Thyroid gland (tissue), 4 donors: Measurements from ENCODE around the gene HSD17B12.

ENCODE experiments used
- CTCF ChIP-seq, 6 experiments: fragments of 200-600 bp in 3 of 6; fragments of 450-650 bp in 3 of 6; sonication (generic) in 3 of 6; IDR thresholded peaks; one replicate each; pipeline ENCODE4 v1.5.1; 2016 to 2019; ENCODE audit warnings: antibody characterized with exemption in 6 of 6, mild to moderate bottlenecking in 2 of 6, inconsistent platforms in 1 of 6, moderate library complexity in 1 of 6
- POLR2A ChIP-seq, 2 donors: fragments of 450-650 bp; IDR thresholded peaks; one replicate each; pipeline ENCODE4 v1.6.1; 2017; ENCODE audit warnings: antibody characterized with exemption in 2 of 2, mild to moderate bottlenecking in 2 of 2, moderate library complexity in 1 of 2

- TF ChIP-seq CTCF (IDR thresholded peaks at IDR 0.05), result no peak
- no peak for TF ChIP-seq POLR2A (IDR thresholded peaks at IDR 0.05)
These were observed 43.1 kb downstream of the HSD17B12 start for GRCh38 chr11:43723617-43724016.
